Astrocyte (in vitro differentiated cells and primary cell): Measurements from ENCODE around the gene SYDE2.

Source experiments
- EZH2 ChIP-seq: IDR thresholded peaks from 2 replicates; pipeline ENCODE4 v1.6.1; 2012; ENCODE audit warnings: mild to moderate bottlenecking, low read length, inconsistent platforms; ENCODE audit not compliant: insufficient read depth
- TF ChIP-seq, protein P1 (sequence below): IDR thresholded peaks from 2 replicates; pipeline ENCODE4 v1.5.1; 2011; ENCODE audit warnings: low read depth, mild to moderate bottlenecking, inconsistent platforms, low read length, moderate library complexity; ENCODE audit not compliant: insufficient read depth

DNA sequence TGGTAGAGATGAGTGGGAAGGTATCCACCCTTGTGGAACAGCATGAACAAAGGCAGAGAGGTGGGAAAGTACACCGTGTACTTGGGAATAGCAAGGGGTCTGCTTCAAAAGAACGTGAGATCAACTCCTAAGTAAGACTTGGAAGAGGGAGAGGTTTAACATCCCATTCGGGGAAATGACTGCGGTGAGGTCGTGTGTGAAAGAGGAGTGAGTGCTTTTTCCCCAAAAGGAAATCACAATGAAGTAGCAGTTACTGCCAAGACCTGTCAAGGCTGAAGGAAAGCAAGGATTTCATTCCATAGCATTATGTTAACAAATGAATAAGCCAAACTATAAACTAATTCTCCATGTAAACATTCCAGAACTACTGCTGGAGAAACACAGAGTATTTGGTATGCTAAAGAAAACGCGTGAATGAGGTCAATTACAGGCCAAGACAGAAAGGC, 20.0 kb upstream of the SYDE2 start:
- TF ChIP-seq, protein P1, sequence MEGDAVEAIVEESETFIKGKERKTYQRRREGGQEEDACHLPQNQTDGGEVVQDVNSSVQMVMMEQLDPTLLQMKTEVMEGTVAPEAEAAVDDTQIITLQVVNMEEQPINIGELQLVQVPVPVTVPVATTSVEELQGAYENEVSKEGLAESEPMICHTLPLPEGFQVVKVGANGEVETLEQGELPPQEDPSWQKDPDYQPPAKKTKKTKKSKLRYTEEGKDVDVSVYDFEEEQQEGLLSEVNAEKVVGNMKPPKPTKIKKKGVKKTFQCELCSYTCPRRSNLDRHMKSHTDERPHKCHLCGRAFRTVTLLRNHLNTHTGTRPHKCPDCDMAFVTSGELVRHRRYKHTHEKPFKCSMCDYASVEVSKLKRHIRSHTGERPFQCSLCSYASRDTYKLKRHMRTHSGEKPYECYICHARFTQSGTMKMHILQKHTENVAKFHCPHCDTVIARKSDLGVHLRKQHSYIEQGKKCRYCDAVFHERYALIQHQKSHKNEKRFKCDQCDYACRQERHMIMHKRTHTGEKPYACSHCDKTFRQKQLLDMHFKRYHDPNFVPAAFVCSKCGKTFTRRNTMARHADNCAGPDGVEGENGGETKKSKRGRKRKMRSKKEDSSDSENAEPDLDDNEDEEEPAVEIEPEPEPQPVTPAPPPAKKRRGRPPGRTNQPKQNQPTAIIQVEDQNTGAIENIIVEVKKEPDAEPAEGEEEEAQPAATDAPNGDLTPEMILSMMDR: no peak
- no peak for TF ChIP-seq EZH2
